Activated CD4-positive, alpha-beta T cell treated with anti-CD3 and anti-CD28 coated beads, Interleukin-2, amount 50 U/mL, for 24 hours (primary cell): ENCODE results near the gene PCCA.
"Not testable (repeated sequence)": the region's sequence is repeated elsewhere in the genome, so short reads cannot be mapped to it uniquely, and the experiment has no call there.

Experiments used
- DNase-seq, 2 donors: peaks; one replicate each; pipeline ENCODE4 v3.0.0-alpha.2; 2020; ENCODE audit warnings: low read depth in 1 of 2, low spot score in 1 of 2

Gene PCCA

DNA sequence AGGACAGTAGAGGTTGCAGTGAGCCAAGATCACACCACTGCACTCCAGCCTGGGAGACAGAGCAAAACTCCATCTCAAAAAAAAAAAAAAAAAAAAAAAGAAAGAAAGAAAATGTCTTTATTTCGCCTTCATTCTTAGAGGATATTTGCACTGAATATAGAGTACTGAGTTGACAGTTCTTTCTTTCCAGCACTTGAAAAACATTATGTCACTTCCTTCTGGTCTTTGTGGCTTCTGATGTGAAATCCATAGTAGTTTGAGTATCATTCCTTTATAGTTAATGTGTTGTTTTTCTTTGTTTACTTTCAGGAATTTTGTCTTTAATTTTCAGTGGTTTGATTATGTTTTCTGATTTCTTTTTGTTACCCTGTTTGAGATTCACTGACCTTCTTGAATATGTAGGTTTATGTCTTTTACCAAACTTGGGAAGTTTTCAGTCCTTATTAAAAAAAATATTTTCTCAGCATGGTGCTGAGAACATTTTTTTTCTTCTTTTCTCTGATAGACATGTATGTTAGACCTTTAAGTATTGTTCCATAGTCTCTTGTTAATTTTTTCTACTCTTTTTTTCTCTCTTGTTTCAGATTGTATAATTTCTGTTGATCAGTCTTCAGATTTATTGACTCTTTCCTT, 50.1 kb downstream of the PCCA start:
- no peak for DNase-seq

DNA sequence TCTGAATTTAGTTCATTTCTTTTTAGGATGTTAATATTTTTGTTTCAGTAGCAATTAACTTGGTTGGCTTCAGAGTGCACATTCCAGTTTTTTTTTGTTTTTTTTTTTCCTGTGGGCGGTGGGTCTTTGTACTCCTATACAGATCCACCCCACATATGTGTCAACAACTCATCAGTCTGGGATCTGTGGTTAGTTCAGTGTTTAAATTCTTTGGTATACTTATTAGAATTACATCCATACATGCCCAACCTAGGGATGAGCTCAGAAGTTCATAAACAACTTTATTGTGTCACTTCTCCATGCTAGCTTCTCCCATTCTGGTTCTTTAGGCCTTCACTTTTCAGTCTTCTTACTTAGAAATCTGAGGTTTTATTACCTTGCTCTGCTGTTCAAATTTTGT, 50.9 kb downstream of the PCCA start:
- no peak for DNase-seq

DNA sequence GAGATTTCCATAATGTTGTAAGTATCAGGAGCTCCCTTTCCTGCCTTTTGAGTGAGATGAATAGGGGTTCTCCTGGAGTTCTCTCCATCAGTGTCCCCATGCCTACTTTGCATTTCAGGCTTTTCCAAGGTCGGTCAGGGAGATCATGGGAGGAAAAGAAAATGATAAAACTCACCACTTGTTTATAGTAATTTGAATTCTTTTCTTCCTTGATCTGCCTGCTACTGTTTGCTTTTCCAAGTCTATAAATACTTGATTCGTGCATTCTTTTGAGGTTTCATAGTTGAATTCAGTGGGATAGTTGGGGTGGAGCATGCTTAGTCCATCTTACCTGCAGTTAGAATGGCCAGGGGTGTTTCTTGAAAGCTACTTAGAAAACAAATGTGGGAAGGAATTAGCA, 51.5 kb downstream of the PCCA start:
- DNase-seq: no peak

DNA sequence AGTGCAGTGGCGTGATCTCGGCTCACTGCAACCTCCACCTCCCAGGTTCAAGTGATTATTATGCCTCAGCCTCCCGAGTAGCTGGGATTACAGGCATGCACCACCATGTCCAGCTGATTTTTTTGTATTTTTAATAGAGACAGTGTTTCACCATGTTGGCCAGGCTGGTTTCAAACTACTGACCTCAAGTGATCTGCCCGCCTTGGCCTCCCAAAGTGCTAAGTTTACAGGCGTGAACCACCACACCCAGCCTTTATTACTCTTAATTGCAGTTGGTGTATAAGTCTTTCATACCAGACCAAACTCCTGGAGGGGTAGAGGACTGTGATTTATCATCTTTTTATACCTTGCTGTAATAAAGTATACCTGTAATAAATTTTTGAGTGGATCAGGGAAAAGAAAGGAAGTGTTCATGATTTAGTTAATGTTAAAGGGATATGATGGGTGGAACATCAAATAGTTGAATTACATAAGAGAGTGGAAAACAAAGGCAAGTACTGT, 52.6 kb downstream of the PCCA start:
- not testable (repeated sequence) for DNase-seq

DNA sequence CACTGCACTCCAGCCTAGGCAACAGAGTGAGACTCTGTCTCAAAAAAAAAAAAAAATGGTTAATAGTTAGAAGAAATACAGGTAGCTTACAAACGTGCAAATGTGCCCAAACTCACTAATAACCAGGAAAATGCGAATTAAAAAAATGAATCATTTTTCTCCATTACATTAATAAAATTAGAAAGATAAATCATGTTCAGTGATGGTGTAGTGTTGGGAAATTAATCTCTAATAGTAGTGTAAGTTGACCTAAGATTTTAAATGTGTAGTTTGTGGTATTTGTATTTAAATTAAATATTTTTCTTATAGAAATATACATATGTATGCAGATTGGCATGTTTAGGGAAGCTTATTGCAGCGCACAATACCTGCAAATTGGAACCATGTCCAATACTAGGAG, 57.6 kb downstream of the PCCA start:
- DNase-seq: no peak

- DNase-seq: no peak
These were observed 58.9 kb downstream of the PCCA start for GRCh38 chr13:100147825-100148224.

- no peak for DNase-seq
These were observed 59.5 kb downstream of the PCCA start for GRCh38 chr13:100148422-100148821.

GRCh38 chr13:100149389-100149788, 60.5 kb downstream of the PCCA start:
- no peak for DNase-seq

- not testable (repeated sequence) for DNase-seq
These were observed 61.8 kb downstream of the PCCA start for GRCh38 chr13:100150711-100151110.

GRCh38 chr13:100154842-100155416, 66.0 kb downstream of the PCCA start:
- no peak for DNase-seq

GRCh38 chr13:100156788-100157187, 67.9 kb downstream of the PCCA start:
- DNase-seq: no peak

GRCh38 chr13:100158569-100158968, 69.7 kb downstream of the PCCA start:
- DNase-seq: no peak

DNA sequence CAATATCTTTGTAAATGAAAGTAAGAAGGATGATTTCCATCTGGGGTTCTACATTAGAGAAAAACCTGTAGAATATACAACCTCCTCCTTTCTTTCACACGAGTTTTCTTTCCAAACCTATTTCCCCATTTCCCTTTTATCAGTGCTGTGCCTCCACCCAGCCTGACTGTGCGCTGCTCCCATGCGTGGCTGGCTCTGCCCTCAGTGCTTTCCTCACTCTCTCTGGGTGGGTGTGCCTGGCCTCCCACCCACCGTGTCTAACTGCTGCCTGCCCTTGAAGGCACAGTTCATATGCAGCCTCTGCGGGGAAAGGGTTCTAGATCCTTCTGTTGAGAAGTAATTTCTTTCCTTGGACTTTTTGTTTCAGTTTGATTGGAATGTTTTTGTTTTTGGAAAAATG, 70.7 kb downstream of the PCCA start:
- DNase-seq: no peak

DNA sequence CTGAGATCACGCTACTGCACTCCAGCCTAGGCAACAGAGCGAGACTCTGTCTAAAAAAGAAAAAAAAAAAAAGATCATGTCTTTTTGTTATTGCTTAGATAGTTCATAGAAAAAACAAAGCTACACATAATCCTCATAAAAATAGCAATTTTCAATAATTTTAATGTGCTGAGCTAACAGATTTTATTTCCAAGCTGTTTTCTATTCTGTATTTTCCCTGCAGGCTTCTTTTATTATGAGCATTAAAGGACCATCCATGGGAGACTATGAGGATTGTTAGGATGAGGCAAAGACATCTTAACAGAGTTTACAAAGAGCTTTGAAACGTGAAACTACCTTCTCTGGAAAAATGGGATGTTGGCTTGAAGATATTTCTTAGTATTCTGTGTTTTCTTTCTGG, 71.6 kb downstream of the PCCA start:
- DNase-seq: no peak

DNA sequence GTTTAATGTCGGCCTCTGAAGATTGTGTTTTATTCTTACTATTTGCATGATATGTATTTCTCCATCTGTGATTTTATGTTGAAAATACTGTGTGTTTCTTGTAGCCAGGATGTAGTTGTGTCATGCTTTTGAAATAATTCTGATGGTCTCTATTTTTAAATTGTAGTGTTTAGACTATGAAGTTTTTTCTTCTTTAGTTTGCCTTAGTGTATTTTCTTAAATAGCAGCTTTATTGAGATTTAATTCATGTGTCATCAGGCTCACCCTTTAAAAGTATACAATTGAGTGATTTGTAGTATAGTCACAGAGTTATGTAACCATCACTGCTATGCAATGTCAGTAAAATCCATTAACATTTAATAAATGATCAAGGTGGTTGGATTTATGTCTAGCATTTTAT, 74.5 kb downstream of the PCCA start:
- no peak for DNase-seq

DNA sequence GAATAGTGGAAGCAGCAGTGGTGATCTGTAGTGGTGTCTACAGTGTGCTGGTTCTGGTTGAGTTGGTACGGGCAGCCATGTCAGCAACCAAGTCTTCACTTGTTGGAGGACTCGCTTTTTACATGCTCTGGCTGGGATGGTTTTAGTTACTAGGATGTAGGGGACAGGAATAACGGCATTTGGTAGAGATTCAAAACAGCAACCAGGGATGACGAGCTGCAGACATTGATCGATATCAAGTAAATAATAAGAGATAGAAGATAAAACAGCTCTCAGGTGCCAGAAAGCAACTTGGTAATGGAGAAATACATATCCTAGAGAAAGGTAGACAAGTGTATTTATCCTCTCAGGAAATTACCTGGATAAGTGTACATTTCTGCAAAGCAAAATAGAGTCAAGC, 84.3 kb downstream of the PCCA start:
- DNase-seq: no peak

- not testable (repeated sequence) for DNase-seq
These were observed 85.6 kb downstream of the PCCA start for GRCh38 chr13:100174455-100174854.

DNA sequence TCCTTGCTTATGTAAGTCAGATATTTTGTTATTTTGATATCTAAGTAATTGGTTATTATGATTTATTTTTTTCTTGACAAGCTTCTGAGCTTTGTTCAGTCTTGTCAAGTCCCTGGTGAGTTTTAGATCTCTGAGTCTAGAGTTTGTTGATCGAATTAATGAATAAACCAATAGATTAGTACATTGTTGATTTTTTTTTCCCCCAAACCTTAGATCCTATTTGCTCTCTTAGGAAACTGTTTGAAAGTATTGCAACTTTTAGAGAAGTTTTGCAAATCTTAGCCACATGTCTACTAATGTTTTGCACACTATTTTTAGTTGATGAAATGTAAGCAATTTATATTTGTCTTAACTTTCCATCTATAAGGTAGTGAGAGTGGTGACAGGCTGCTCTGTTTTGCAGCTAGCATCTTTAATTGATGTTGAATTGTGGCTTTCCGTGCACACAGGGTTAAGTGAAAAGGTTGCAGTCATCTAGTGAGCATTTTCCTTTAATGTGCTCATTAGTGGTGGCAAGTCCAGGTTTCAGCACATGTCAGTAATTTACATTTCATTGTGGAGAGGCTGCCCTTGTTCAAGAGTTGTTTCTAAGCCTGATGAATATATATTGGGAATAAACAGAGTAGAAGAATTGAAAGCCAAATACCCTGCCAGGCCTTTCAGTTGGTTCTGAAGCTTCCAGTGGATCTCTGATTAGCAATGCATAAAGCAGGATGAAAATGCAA, 86.3 kb downstream of the PCCA start:
- DNase-seq: no peak

DNA sequence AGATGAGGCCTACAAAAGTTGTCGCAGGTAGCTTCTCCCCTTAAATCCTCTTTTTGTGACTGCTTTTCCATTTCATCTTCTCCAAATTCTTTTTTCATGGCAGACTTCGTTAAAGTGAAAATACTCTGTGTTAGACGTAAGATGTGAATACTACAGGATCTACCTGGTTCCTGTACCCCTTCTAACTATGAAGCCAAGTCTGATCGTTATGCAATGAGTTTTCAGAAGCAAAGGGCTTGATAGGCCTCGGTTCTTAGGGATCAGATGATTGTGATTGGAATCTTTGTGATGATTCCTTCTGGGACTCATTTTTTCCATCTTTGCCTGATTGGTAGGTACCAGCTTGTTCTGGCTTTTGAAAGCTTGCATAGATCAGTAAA, 86.9 kb downstream of the PCCA start:
- DNase-seq: no peak

DNA sequence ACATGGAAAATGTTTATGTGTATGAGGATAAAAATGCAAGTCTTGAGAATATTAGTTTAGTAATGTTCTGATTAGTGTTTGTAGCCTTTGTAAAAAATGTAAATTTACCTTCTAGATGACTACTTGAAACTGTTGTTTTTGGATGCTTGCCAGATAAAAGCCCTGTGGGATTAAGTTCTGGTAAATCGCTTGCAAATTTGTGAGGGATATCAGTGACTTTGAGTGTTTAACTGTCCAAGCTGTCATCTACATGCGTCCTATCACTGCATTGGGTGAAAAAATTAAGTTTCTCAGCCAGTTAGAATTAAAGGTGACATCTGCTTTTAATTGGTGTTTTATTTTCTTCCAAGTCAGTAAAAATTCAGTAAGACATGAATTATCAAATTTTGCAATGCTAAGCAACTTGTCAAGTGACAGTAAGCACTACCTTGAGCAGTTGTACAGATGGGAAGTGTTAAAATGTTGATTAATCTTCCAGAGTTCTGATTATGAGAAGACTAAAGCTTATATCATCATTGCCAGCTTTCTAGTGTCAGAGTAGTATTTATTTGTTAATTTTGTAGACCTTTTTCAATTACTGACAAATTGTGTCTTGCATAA, 88.0 kb downstream of the PCCA start:
- no peak for DNase-seq

- DNase-seq: no peak
These were observed 89.4 kb downstream of the PCCA start for GRCh38 chr13:100178309-100178708.

GRCh38 chr13:100179276-100179675, 90.4 kb downstream of the PCCA start:
- DNase-seq: no peak
